HepG2 (cell line): ENCODE measurements around the gene MAP3K2. TPM values are rescaled to one million over a fixed set of nuclear protein-coding genes. Genes with fewer than 3 reads are reported as not detected.

Experiments
- ATAC-seq: fragments of 200-7000 bp; cut with Tn5 transposase; 3 replicates; pipeline ENCODE4 v1.9.1; 2020; ENCODE audit warnings: mild to moderate bottlenecking, moderate library complexity
- BruUV-seq: library from RNA; stranded (reverse); fragments of 400-500 nt; replicated peaks from 2 replicates; lab custom pipeline; 2021; lab: Mats Ljungman, UMichigan
- CTCF ChIA-PET: fragments of 300-600 bp; formaldehyde crosslinking; extraction: SDS; loops from one replicate; lab custom pipeline; 2021; ENCODE audit warnings: low total read pairs, inconsistent platforms, low intra/inter-chr PET ratio; lab: Yijun Ruan, JAX
- POLR2A ChIA-PET: fragments of 350-600 bp; sonication (Branson Sonifier 250); formaldehyde crosslinking; loops from one replicate; lab custom pipeline; 2020; ENCODE audit warnings: antibody characterized with exemption, inconsistent platforms; lab: Yijun Ruan, JAX
- DNase-seq: peaks from one replicate; pipeline ENCODE4 v3.0.0-alpha.2; 2015; ENCODE audit warnings: low spot score
- FAIRE-seq: peaks from 3 replicates; lab custom pipeline; 2011; peaks lifted over from hg19 to GRCh38; lab: Jason Lieb, UNC
- H2AFZ ChIP-seq: one replicate; pipeline ENCODE4 v1.6.1; 2011; ENCODE audit warnings: low read length, inconsistent platforms
- H3K27ac ChIP-seq: fragments of 300-600 bp; 3 replicates; pipeline ENCODE4 v1.8.0; 2011; ENCODE audit warnings: mixed run types, mild to moderate bottlenecking, mixed read lengths, low read length, inconsistent platforms; ENCODE audit not compliant: insufficient read depth; ENCODE audit errors: extremely low read length
- H3K27me3 ChIP-seq, 2 experiments: fragments of 200-600 bp in 1 of 2; 2 replicates in 1 of 2; 3 replicates in 1 of 2; pipeline versions ENCODE4 v1.6.0 to v1.8.0; 2011; ENCODE audit warnings: low read length in 2 of 2, mild to moderate bottlenecking in 2 of 2, moderate library complexity in 2 of 2, inconsistent platforms in 1 of 2; ENCODE audit not compliant: insufficient read depth in 2 of 2, control insufficient read depth in 1 of 2
- H3K36me3 ChIP-seq, 2 experiments: fragments of 200-600 bp in 1 of 2; replicated peaks in 1 of 2; 2 replicates in 1 of 2; 3 replicates in 1 of 2; pipeline versions ENCODE4 v1.5.1 to v1.8.0; 2011; ENCODE audit warnings: low read length in 2 of 2, inconsistent platforms in 1 of 2; ENCODE audit not compliant: insufficient read depth in 2 of 2, control insufficient read depth in 1 of 2
- H3K4me1 ChIP-seq: 2 replicates; pipeline ENCODE4 v1.5.1; 2012; ENCODE audit warnings: low read length, inconsistent platforms; ENCODE audit not compliant: insufficient read depth
- H3K4me2 ChIP-seq: 2 replicates; pipeline ENCODE4 v1.6.0; 2011; ENCODE audit warnings: low read depth, low read length, inconsistent platforms
- H3K4me3 ChIP-seq, 3 experiments: fragments of 200-600 bp in 1 of 3; sonication (generic), shearing (Covaris generic) in 1 of 3; replicated peaks in 1 of 3; 2 replicates each; pipeline ENCODE4 v1.5.1; 2011 to 2016; ENCODE audit warnings: low read length in 3 of 3, inconsistent platforms in 2 of 3, low read depth in 2 of 3, mild to moderate bottlenecking in 2 of 3, control low read depth in 1 of 3, mixed read lengths in 1 of 3; ENCODE audit not compliant: insufficient read depth in 1 of 3
- H3K79me2 ChIP-seq: one replicate; pipeline ENCODE4 v1.6.1; 2011; ENCODE audit warnings: low read length, inconsistent platforms; ENCODE audit not compliant: insufficient read depth
- H3K9ac ChIP-seq: 2 replicates; pipeline ENCODE4 v1.6.0; 2011; ENCODE audit warnings: mild to moderate bottlenecking, low read depth, low read length, inconsistent platforms; ENCODE audit not compliant: insufficient read depth
- H3K9me3 ChIP-seq: 2 replicates; pipeline ENCODE4 v1.5.1; 2012; ENCODE audit warnings: mild to moderate bottlenecking, low read length
- H4K20me1 ChIP-seq: 2 replicates; pipeline ENCODE4 v1.6.0; 2011; ENCODE audit warnings: inconsistent platforms, mild to moderate bottlenecking, low read length, moderate library complexity; ENCODE audit not compliant: insufficient read depth
- KLF6 ChIP-seq: IDR thresholded peaks from 2 replicates; pipeline ENCODE4 v1.8.0; 2016; ENCODE audit warnings: missing biosample characterization, missing genetic modification reagents
- MXI1 ChIP-seq: IDR thresholded peaks from 3 replicates; pipeline ENCODE4 v1.6.1; 2012; ENCODE audit warnings: low read depth, low read length, inconsistent platforms, borderline replicate concordance
- RELA ChIP-seq: sonication (generic); formaldehyde crosslinking; IDR thresholded peaks from 2 replicates; pipeline ENCODE4 v1.4.0; 2020; ENCODE audit warnings: missing genetic modification reagents
- RFX1 ChIP-seq: fragments of 450-650 bp; IDR thresholded peaks from 2 replicates; pipeline ENCODE4 v1.6.1; 2017
- RFXAP ChIP-seq: sonication (generic); formaldehyde crosslinking; IDR thresholded peaks from 2 replicates; pipeline ENCODE4 v1.4.0; 2020; ENCODE audit warnings: missing genetic modification reagents, borderline replicate concordance
- SNAI1 ChIP-seq: sonication (generic); formaldehyde crosslinking; IDR thresholded peaks from 2 replicates; pipeline ENCODE4 v1.5.0; 2020; ENCODE audit warnings: mild to moderate bottlenecking, missing genetic modification reagents, borderline replicate concordance
- STAG1 ChIP-seq: sonication (generic); formaldehyde crosslinking; IDR thresholded peaks from 2 replicates; pipeline ENCODE4 v1.4.0; 2020; ENCODE audit warnings: missing genetic modification reagents
- WIZ ChIP-seq: sonication (generic); formaldehyde crosslinking; IDR thresholded peaks from 2 replicates; pipeline ENCODE4 v1.5.1; 2020; ENCODE audit warnings: mild to moderate bottlenecking, missing genetic modification reagents
- ZFP1 ChIP-seq: IDR thresholded peaks from 2 replicates; pipeline ENCODE4 v1.6.1; 2016
- ZNF30 ChIP-seq: sonication (generic); formaldehyde crosslinking; IDR thresholded peaks from 2 replicates; pipeline ENCODE4 v1.5.0; 2020; ENCODE audit warnings: mild to moderate bottlenecking, missing genetic modification reagents
- ZNF33A ChIP-seq: sonication (generic); formaldehyde crosslinking; IDR thresholded peaks from 2 replicates; pipeline ENCODE4 v1.5.1; 2020; ENCODE audit warnings: missing genetic modification reagents, mild to moderate bottlenecking, moderate library complexity, borderline replicate concordance
- ZNF616 ChIP-seq: sonication (generic); formaldehyde crosslinking; IDR thresholded peaks from 2 replicates; pipeline ENCODE4 v1.5.0; 2020; ENCODE audit warnings: low read depth, mild to moderate bottlenecking, missing genetic modification reagents
- ZNF768 ChIP-seq: sonication (generic); formaldehyde crosslinking; IDR thresholded peaks from 2 replicates; pipeline ENCODE4 v1.4.0; 2020; ENCODE audit warnings: missing genetic modification reagents
- ZNF776 ChIP-seq: sonication (generic); formaldehyde crosslinking; IDR thresholded peaks from 2 replicates; pipeline ENCODE4 v1.4.0; 2020; ENCODE audit warnings: mild to moderate bottlenecking, missing genetic modification reagents
- in situ Hi-C: cut with HindIII; loops from 2 replicates; pipeline ENCODE4 v1.10.0; 2017; ENCODE audit warnings: low pct_unique_long_range_greater_than_20kb; ENCODE audit not compliant: extremely low pct_ligation_motif_present
- intact Hi-C: fragments of 100-400 bp; cut with micrococcal nuclease; formaldehyde crosslinking; loops from one replicate; pipeline ENCODE4 v1.10.0; 2022; ENCODE audit not compliant: unreplicated experiment
- polyA plus RNA-seq, 8 experiments: library from polyadenylated mRNA; depleted of rRNA in 3 of 8; stranded (reverse) in 7 of 8; unstranded in 1 of 8; fragments of >200 nt; fragmentation: Illumina TruSeq in 4 of 8; extraction: Trizol in 4 of 8; gene quantifications; 2 replicates each; pipeline versions ENCODE4 v1.2.1 to v1.2.3, GENCODE V29; 2011 to 2016; ENCODE audit warnings: low read depth in 4 of 8, missing spikeins in 1 of 8, mixed read lengths in 1 of 8; ENCODE audit not compliant: insufficient read depth in 1 of 8
- total RNA-seq, 5 experiments: library from RNA; depleted of rRNA; stranded (reverse); fragments of >200 nt; fragmentation: Illumina TruSeq; extraction: Trizol; gene quantifications; 2 replicates each; pipeline ENCODE4 v1.2.3, GENCODE V29; 2016; ENCODE audit warnings: low read depth in 1 of 5
- TF ChIP-seq, protein P1 (sequence below): sonication (generic); formaldehyde crosslinking; IDR thresholded peaks from 2 replicates; pipeline ENCODE4 v1.4.0; 2020; ENCODE audit warnings: missing genetic modification reagents
- TF ChIP-seq, protein P2 (sequence below): sonication (generic); formaldehyde crosslinking; IDR thresholded peaks from 2 replicates; pipeline ENCODE4 v1.5.0; 2020; ENCODE audit warnings: mild to moderate bottlenecking, missing genetic modification reagents, moderate library complexity
- TF ChIP-seq, protein P3 (sequence below): sonication (generic); formaldehyde crosslinking; IDR thresholded peaks from 2 replicates; pipeline ENCODE4 v1.4.0; 2020; ENCODE audit warnings: missing genetic modification reagents; ENCODE audit errors: not compliant biosample characterization

Gene MAP3K2
- total and polyA plus RNA-seq, 2 of the 13 experiments (the other 11 are each of a cell fraction or from before 2014, with no cell fraction given): 12.2 to 37.2 TPM

DNA sequence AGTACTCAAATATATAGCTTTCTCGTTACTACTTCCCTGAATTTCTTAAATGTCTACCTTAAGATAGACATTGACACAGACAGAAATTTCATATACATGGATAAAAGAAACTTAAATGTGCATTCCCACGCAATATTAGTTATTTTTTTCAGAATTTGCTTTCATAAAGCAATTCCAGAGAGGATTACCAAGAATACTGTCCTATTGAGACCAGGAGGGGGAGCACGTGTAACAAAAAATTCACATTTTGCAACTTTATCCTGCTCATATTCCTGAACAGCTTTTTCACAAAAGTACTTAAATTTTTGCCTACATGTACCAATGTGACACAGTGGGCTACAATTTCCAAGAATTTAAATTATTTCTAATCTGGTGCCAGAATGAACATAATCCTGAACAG is 63.1 kb downstream of the MAP3K2 start (continued):
- TF ChIP-seq ZNF776 (CRISPR knock-in tag) (no peak), ZFP1 (CRISPR knock-in tag) (no peak), KLF6 (CRISPR knock-in tag) (no peak), RFXAP (CRISPR knock-in tag) (no peak), WIZ (CRISPR knock-in tag) (no peak), ZNF33A (CRISPR knock-in tag) (no peak), RELA (CRISPR knock-in tag) (no peak), STAG1 (CRISPR knock-in tag) (peak; percentile 90)
- TF ChIP-seq, protein P1, sequence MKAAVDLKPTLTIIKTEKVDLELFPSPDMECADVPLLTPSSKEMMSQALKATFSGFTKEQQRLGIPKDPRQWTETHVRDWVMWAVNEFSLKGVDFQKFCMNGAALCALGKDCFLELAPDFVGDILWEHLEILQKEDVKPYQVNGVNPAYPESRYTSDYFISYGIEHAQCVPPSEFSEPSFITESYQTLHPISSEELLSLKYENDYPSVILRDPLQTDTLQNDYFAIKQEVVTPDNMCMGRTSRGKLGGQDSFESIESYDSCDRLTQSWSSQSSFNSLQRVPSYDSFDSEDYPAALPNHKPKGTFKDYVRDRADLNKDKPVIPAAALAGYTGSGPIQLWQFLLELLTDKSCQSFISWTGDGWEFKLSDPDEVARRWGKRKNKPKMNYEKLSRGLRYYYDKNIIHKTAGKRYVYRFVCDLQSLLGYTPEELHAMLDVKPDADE (CRISPR knock-in tag): no peak
- TF ChIP-seq, protein P2, sequence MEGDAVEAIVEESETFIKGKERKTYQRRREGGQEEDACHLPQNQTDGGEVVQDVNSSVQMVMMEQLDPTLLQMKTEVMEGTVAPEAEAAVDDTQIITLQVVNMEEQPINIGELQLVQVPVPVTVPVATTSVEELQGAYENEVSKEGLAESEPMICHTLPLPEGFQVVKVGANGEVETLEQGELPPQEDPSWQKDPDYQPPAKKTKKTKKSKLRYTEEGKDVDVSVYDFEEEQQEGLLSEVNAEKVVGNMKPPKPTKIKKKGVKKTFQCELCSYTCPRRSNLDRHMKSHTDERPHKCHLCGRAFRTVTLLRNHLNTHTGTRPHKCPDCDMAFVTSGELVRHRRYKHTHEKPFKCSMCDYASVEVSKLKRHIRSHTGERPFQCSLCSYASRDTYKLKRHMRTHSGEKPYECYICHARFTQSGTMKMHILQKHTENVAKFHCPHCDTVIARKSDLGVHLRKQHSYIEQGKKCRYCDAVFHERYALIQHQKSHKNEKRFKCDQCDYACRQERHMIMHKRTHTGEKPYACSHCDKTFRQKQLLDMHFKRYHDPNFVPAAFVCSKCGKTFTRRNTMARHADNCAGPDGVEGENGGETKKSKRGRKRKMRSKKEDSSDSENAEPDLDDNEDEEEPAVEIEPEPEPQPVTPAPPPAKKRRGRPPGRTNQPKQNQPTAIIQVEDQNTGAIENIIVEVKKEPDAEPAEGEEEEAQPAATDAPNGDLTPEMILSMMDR (CRISPR knock-in tag): peak; percentile 67

DNA sequence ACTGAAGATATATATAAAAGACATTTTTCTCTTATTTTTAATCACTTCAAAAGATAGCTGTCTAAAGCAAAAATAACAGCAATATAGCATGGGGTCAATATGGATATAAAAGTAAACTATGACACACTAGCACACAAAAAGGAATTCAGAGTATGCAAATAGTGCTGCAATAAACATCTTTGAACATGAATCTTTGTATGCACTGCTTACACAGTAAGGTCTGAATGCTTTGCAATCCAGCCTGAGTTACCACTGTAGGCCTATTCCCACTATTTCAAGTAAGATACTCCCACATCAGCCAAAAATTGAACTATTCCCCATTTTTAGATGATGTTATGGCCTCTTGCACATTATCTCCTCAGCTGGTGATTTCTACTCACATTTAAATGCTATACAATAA is 66.5 kb downstream of the MAP3K2 start:
- ChIA-PET CTCF (no interaction called here), POLR2A (no interaction called here)
- TF ChIP-seq ZNF30 (CRISPR knock-in tag): no peak
- no peak for TF ChIP-seq RFX1
- TF ChIP-seq SNAI1: no peak
- TF ChIP-seq MXI1: no peak
- TF ChIP-seq ZNF616 (CRISPR knock-in tag): no peak
- TF ChIP-seq, protein P3, sequence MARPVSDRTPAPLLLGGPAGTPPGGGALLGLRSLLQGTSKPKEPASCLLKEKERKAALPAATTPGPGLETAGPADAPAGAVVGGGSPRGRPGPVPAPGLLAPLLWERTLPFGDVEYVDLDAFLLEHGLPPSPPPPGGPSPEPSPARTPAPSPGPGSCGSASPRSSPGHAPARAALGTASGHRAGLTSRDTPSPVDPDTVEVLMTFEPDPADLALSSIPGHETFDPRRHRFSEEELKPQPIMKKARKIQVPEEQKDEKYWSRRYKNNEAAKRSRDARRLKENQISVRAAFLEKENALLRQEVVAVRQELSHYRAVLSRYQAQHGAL (CRISPR knock-in tag): no peak
- no peak for TF ChIP-seq ZNF768 (CRISPR knock-in tag)
- ATAC-seq (peak; percentile 78), FAIRE-seq (no peak), DNase-seq (peak; percentile 43)
- intact Hi-C loops: loop anchor here (5.0 kb wide), 1 partner anchor 124 kb away; no protein-coding TSS in a partner anchor
- peaks cover 5% of the 10 kb centered on the region for H3K4me1 ChIP-seq
- in situ Hi-C loops: no loop called here
- no TSS peak for BruUV-seq
- H3K4me2 ChIP-seq: no peak overlapping the region
- no peak overlapping the region for H3K27ac ChIP-seq
- H3K9me3 ChIP-seq: no peaks in the 10 kb centered on the region
- H2AFZ ChIP-seq: no peak overlapping the region
- no peaks in the 10 kb centered on the region for H3K79me2 ChIP-seq
- no peaks in the 10 kb centered on the region for H4K20me1 ChIP-seq
- no peaks in the 10 kb centered on the region for H3K27me3 ChIP-seq
- peaks cover 21 to 70% of the 10 kb centered on the region in 2 experiments for H3K36me3 ChIP-seq
- no peak overlapping the region for H3K4me3 ChIP-seq
- H3K9ac ChIP-seq: no peak overlapping the region
